Measurements from ENCODE around the gene ARHGEF2. TPM values are rescaled to one million over a fixed set of nuclear protein-coding genes. Genes with fewer than 3 reads are reported as not detected.
"Not testable (repeated sequence)": the region's sequence is repeated elsewhere in the genome, so short reads cannot be mapped to it uniquely, and the experiment has no call there.

The ARHGEF2 gene
- total and polyA plus RNA-seq, 3 experiments from 2014 or later: 18.8 to 176 (median 168) TPM

DNA sequence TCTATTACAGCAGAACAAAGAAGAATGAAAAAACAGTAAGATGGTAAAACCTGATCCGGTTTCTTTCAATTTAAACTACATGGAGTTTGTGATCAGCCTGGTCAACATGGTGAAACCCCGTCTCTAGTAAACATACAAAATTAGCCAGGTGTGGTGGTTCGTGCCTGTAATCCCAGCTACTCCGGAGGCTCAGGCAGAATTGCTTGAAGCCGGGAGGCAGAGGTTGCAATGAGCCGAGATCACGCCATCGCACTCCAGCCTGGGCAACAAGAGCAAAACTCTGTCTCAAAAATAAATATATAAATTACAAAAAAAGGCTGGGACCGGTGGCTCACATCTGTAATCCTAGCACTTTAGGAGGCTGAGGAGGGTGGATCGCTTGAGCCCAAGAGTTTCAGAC is 47.6 kb downstream of the ARHGEF2 start:
- POLR2A ChIA-PET: interaction anchor here (0.6 kb wide), 2 partner anchors 112 to 133 kb away, joined by 3 to 5 read pairs; no protein-coding TSS in a partner anchor
- Mint-ChIP-seq H3K4me1 (peaks cover 12 to 32% (median 15%) of the 10 kb centered on the region in 3 donors), H3K4me3 (peak overlapping the region; percentile 16 to 85 (median 64)), H3K27ac (peak overlapping the region; percentile 41 to 92 (median 77)), H3K36me3 (peaks cover 3 to 62% (median 13%) of the 10 kb centered on the region in 3 donors)
- Histone ChIP-seq H3K4me1 (ENCODE audit: insufficient read depth, low read length) (peaks cover 42% of the 10 kb centered on the region), H3K36me3 (ENCODE audit: insufficient read depth, low read length) (peaks cover 60% of the 10 kb centered on the region), H3K4me3 (ENCODE audit: low read length) (peak overlapping the region; percentile 4)
- H3K27me3 ChIP-seq (ENCODE audit: insufficient read depth, low read length, poor library complexity, severe bottlenecking); DNase-seq; H3K9me3 ChIP-seq (ENCODE audit: low read length); H3K9me3 Mint-ChIP-seq; H3K27ac ChIP-seq (ENCODE audit: low read depth, low read length); H3K27me3 Mint-ChIP-seq: not testable (repeated sequence)
- CTCF ChIA-PET: interaction anchor here (0.9 to 3.1 kb wide), 7 partner anchors 8 to 136 kb away, joined by 3 to 10 read pairs (median 5); no protein-coding TSS in a partner anchor

DNA sequence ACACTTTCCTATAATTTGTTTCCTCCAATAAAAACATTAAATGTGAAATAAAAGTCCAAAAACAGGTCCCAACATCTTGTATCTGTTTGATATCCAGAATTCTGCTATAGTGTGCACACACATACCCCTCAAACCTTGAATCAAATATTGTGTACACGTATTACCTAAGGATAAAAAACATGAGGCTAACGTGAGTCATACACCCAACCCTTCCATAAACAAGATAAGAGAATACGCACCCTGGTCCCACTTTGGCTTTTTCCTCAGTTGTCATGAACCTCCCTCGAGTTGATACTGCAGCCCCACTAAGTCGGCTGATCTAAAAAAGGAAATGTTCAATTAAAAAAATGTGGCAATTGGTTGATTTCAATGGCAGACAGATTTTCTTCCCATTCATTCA is 49.3 kb downstream of the ARHGEF2 start:
- Mint-ChIP-seq H3K9me3 (no peaks in the 10 kb centered on the region), H3K27ac (peak overlapping the region in 5 of 8 donors; percentile 2 to 62 (median 43)), H3K27me3 (no peaks in the 10 kb centered on the region), H3K4me1 (peaks cover 12 to 34% (median 20%) of the 10 kb centered on the region in 3 donors), H3K4me3 (peak overlapping the region in 1 of 7 donors; percentile 26), H3K36me3 (peaks cover 3 to 74% (median 14%) of the 10 kb centered on the region in 3 donors)
- H3K4me3 ChIP-seq (ENCODE audit: low read length): no peak overlapping the region
- H3K36me3 ChIP-seq (ENCODE audit: insufficient read depth, low read length): peaks cover 66% of the 10 kb centered on the region
- H3K4me1 ChIP-seq (ENCODE audit: insufficient read depth, low read length): peaks cover 37% of the 10 kb centered on the region
- no peaks in the 10 kb centered on the region for H3K9me3 ChIP-seq (ENCODE audit: low read length)
- CTCF ChIA-PET: interaction anchor here (1.4 to 1.6 kb wide), 2 partner anchors 9 to 61 kb away, joined by 5 to 10 read pairs; no protein-coding TSS in a partner anchor
- H3K27me3 ChIP-seq (ENCODE audit: insufficient read depth, low read length, poor library complexity, severe bottlenecking): no peaks in the 10 kb centered on the region
- H3K27ac ChIP-seq (ENCODE audit: low read depth, low read length): no peak overlapping the region
- DNase-seq: no peak
- POLR2A ChIA-PET: no interaction called here

DNA sequence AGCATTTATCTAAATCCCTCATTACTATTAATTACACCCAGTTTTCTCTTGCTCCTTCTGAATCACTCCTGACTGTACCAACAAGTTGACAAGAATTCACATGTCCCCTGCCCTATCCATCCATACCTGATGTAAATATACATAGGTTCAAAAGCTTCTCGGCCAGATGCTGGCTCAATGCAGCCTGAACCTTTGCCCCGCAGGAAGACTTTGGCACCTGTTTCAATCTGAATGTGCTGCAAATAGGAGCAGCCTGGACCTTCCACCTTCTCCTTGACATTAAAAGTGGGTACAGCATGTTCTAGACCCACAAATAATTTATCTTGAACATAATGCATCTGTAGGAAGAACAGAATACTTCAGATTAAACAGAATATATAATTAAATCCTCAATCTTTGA is 52.8 kb downstream of the ARHGEF2 start:
- CTCF ChIA-PET: no interaction called here
- no peak for DNase-seq
- no peaks in the 10 kb centered on the region for H3K9me3 Mint-ChIP-seq
- no peak overlapping the region for H3K27ac ChIP-seq (ENCODE audit: low read depth, low read length)
- no peaks in the 10 kb centered on the region for H3K27me3 Mint-ChIP-seq
- POLR2A ChIA-PET: interaction anchor here (0.6 kb wide), 1 partner anchor 339 kb away, joined by 5 read pairs; no protein-coding TSS in a partner anchor
- H3K36me3 ChIP-seq (ENCODE audit: insufficient read depth, low read length): peaks cover 69% of the 10 kb centered on the region
- H3K4me3 Mint-ChIP-seq: no peak overlapping the region
- peaks cover 4% of the 10 kb centered on the region for H3K4me1 ChIP-seq (ENCODE audit: insufficient read depth, low read length)
- peak overlapping the region in 3 of 8 donors; percentile 9 to 23 (median 22) for H3K27ac Mint-ChIP-seq
- H3K9me3 ChIP-seq (ENCODE audit: low read length): no peaks in the 10 kb centered on the region
- H3K4me1 Mint-ChIP-seq: peaks cover 15 to 30% (median 21%) of the 10 kb centered on the region in 3 donors
- H3K27me3 ChIP-seq (ENCODE audit: insufficient read depth, low read length, poor library complexity, severe bottlenecking): no peaks in the 10 kb centered on the region
- no peak overlapping the region for H3K4me3 ChIP-seq (ENCODE audit: low read length)
- H3K36me3 Mint-ChIP-seq: peaks cover 18 to 84% (median 26%) of the 10 kb centered on the region in 3 donors

DNA sequence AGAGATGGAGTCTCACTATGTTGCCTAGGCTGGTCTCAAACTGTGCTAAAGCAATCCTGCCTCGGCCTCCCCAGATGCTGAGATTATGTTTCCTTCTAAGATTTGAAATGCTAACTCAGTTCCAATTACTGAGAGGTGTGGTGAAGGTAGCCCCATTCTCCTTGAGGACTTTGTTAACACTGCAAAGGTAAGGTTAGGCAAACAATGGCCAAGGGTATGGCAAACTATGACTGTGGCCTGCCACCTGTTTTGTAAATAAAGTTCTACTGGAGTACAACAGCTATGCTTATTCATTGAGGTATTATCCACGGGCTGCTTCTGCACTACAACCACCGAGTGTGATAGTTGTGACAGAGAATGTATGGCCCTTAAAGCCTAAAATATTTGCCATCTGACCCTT is 57.6 kb downstream of the ARHGEF2 start:
- peaks cover 4 to 15% (median 9%) of the 10 kb centered on the region in 3 donors for H3K4me1 Mint-ChIP-seq
- ChIA-PET POLR2A (no interaction called here), CTCF (interaction anchor here (0.6 to 1.4 kb wide), 2 partner anchors 18 to 24 kb away, joined by 3 read pairs; no protein-coding TSS in a partner anchor)
- no peak for DNase-seq
- Histone ChIP-seq H3K27ac (ENCODE audit: low read depth, low read length) (no peak overlapping the region), H3K27me3 (ENCODE audit: insufficient read depth, low read length, poor library complexity, severe bottlenecking) (no peaks in the 10 kb centered on the region), H3K36me3 (ENCODE audit: insufficient read depth, low read length) (peaks cover 65% of the 10 kb centered on the region), H3K4me3 (ENCODE audit: low read length) (no peak overlapping the region), H3K4me1 (ENCODE audit: insufficient read depth, low read length) (no peaks in the 10 kb centered on the region), H3K9me3 (ENCODE audit: low read length) (no peaks in the 10 kb centered on the region)
- H3K27me3 Mint-ChIP-seq: no peaks in the 10 kb centered on the region
- no peaks in the 10 kb centered on the region for H3K9me3 Mint-ChIP-seq
- peaks cover 19 to 83% (median 23%) of the 10 kb centered on the region in 3 donors for H3K36me3 Mint-ChIP-seq
- peak overlapping the region in 1 of 8 donors; percentile 38 for H3K27ac Mint-ChIP-seq
- H3K4me3 Mint-ChIP-seq: no peak overlapping the region

DNA sequence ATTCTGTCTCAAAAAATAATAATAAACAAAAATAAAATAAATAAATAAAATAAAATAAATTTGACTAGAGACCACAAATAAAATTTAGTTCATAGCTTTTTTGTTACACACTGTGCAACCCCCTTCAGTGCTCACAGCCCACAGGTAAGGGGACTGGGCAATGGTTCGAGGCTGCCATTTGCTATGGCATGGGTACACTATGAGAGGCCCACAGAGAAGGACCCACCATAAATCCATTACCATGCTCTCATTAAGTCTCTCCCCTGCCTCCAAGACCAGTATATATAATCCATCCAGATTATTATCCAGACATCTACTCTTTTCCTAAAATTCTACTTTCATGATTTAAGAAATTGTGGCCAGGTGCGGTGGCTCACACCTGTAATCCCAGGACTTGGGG is 58.5 kb downstream of the ARHGEF2 start:
- H3K4me1 ChIP-seq (ENCODE audit: insufficient read depth, low read length): no peaks in the 10 kb centered on the region
- H3K36me3 ChIP-seq (ENCODE audit: insufficient read depth, low read length): peaks cover 64% of the 10 kb centered on the region
- no peaks in the 10 kb centered on the region for H3K9me3 ChIP-seq (ENCODE audit: low read length)
- H3K9me3 Mint-ChIP-seq: no peaks in the 10 kb centered on the region
- no peak overlapping the region for H3K27ac ChIP-seq (ENCODE audit: low read depth, low read length)
- DNase-seq: no peak
- H3K27me3 ChIP-seq (ENCODE audit: insufficient read depth, low read length, poor library complexity, severe bottlenecking): no peaks in the 10 kb centered on the region
- H3K4me3 Mint-ChIP-seq: no peak overlapping the region
- no peaks in the 10 kb centered on the region for H3K27me3 Mint-ChIP-seq
- ChIA-PET CTCF (no interaction called here), POLR2A (no interaction called here)
- peaks cover 19 to 85% (median 23%) of the 10 kb centered on the region in 3 donors for H3K36me3 Mint-ChIP-seq
- no peak overlapping the region for H3K27ac Mint-ChIP-seq
- peaks cover 2 to 10% (median 9%) of the 10 kb centered on the region in 3 donors for H3K4me1 Mint-ChIP-seq
- no peak overlapping the region for H3K4me3 ChIP-seq (ENCODE audit: low read length)

DNA sequence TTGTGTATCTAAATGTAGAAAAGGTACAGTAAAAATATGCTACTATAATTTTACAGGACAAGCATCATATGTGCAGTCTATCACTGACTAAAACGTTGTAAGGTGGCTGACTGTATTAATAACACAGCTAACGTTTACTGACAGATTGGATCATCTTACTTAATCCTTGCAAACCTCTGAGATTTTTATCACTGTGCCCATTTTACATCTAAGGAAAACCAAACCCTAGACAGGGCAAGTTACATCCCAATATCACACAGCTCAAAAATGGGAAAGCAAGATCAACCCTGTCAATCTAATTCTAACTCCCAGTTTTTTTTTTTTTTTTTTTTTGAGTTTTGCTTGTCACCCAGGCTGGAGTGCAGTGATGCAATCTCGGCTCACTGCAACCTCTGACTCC is 59.7 kb downstream of the ARHGEF2 start:
- Mint-ChIP-seq H3K27ac (peak overlapping the region in 2 of 8 donors; percentile 21 to 27), H3K4me1 (peaks cover 2 to 10% (median 9%) of the 10 kb centered on the region in 3 donors), H3K4me3 (no peak overlapping the region), H3K36me3 (peaks cover 17 to 88% (median 26%) of the 10 kb centered on the region in 3 donors), H3K9me3 (no peaks in the 10 kb centered on the region), H3K27me3 (no peaks in the 10 kb centered on the region)
- ChIA-PET CTCF (interaction anchor here (1.2 kb wide), 1 partner anchor 20 kb away, joined by 3 read pairs; no protein-coding TSS in a partner anchor), POLR2A (interaction anchor here (0.5 to 0.6 kb wide), 2 partner anchors 15 to 801 kb away, joined by 4 to 7 read pairs; no protein-coding TSS in a partner anchor)
- Histone ChIP-seq H3K36me3 (ENCODE audit: insufficient read depth, low read length) (peaks cover 75% of the 10 kb centered on the region), H3K4me3 (ENCODE audit: low read length) (no peak overlapping the region), H3K9me3 (ENCODE audit: low read length) (no peaks in the 10 kb centered on the region), H3K27me3 (ENCODE audit: insufficient read depth, low read length, poor library complexity, severe bottlenecking) (no peaks in the 10 kb centered on the region), H3K4me1 (ENCODE audit: insufficient read depth, low read length) (no peaks in the 10 kb centered on the region), H3K27ac (ENCODE audit: low read depth, low read length) (no peak overlapping the region)
- no peak for DNase-seq

DNA sequence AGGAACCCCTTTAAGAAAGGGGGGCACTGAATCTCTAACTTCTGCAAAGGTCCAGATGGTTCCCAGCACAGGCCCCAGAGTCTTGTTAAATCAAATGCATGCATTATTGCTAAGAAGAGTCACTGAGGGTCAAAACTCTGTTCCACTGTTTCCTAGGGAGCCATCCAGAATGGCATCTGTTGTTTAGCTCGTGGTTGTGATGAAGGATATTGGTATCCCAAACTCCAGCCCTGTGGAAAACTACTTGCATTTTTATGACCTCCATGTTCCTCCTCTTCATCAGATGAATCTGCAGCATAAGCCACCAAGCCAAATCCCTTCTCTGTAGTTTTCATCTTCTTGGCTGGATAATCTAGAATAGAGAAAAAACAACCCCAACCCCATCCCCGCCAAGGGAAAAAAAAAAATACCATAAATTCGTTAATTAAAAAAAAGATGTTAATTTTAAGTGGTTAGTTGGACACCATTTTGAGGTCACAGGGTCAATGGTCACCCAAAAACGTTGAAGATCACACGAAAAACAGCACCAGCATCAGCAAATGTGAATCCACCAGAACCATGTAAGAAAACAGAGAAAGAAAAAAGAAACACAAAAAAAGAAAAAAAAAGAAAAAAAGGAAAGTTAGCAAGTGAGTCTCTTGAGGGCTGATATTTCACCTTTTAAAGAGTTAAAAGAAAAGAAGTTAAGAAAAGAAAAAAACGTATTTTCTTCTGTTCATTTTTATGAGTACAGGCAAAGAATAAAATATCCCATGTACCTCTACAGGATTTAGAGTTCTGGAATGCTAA is 64.2 kb downstream of the ARHGEF2 start:
- H3K9me3 ChIP-seq (ENCODE audit: low read length): no peaks in the 10 kb centered on the region
- no peaks in the 10 kb centered on the region for H3K27me3 Mint-ChIP-seq
- peak overlapping the region in 1 of 8 donors; percentile 27 for H3K27ac Mint-ChIP-seq
- ChIA-PET POLR2A (no interaction called here), CTCF (interaction anchor here (2.2 kb wide), 1 partner anchor 9 kb away, joined by 5 read pairs; no protein-coding TSS in a partner anchor)
- no peaks in the 10 kb centered on the region for H3K27me3 ChIP-seq (ENCODE audit: insufficient read depth, low read length, poor library complexity, severe bottlenecking)
- DNase-seq: no peak
- H3K36me3 ChIP-seq (ENCODE audit: insufficient read depth, low read length): peaks cover 48% of the 10 kb centered on the region
- H3K27ac ChIP-seq (ENCODE audit: low read depth, low read length): no peak overlapping the region
- H3K4me3 Mint-ChIP-seq: no peak overlapping the region
- H3K4me1 ChIP-seq (ENCODE audit: insufficient read depth, low read length): peaks cover 22% of the 10 kb centered on the region
- H3K4me1 Mint-ChIP-seq: peaks cover 23 to 29% (median 26%) of the 10 kb centered on the region in 3 donors
- no peak overlapping the region for H3K4me3 ChIP-seq (ENCODE audit: low read length)
- H3K36me3 Mint-ChIP-seq: peaks cover 9 to 88% (median 15%) of the 10 kb centered on the region in 3 donors
- no peaks in the 10 kb centered on the region for H3K9me3 Mint-ChIP-seq

DNA sequence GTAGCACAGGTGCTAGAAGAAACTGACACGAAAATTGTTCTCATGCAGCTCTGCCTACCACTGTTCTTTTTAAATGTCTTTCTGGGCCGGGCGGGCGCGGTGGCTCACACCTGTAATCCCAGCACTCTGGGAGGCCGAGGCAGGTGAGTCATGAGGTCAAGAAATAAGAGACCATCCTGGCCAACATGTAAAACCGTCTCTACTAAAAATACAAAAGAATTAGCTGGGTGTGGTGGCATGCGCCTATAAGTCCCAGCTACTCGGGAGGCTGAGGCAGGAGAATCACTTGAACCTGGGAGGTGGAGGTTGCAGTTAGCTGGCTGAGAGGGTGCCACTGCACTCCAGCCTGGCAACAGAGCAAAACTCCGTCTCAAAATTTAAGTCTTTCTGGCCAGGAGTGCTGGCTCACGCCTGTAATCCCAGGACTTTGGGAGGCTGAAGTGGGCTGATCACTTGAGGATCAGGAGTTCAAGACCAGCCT is 66.3 kb downstream of the ARHGEF2 start:
- H3K36me3 Mint-ChIP-seq: peaks cover 9 to 86% (median 12%) of the 10 kb centered on the region in 3 donors
- no peak overlapping the region for H3K4me3 ChIP-seq (ENCODE audit: low read length)
- no peaks in the 10 kb centered on the region for H3K27me3 Mint-ChIP-seq
- no peaks in the 10 kb centered on the region for H3K9me3 Mint-ChIP-seq
- peaks cover 23 to 34% (median 32%) of the 10 kb centered on the region in 3 donors for H3K4me1 Mint-ChIP-seq
- H3K27ac Mint-ChIP-seq: peak overlapping the region; percentile 89 to 100 (median 97)
- POLR2A ChIA-PET: interaction anchor here (0.6 kb wide), 1 partner anchor 593 kb away, joined by 3 read pairs; no protein-coding TSS in a partner anchor
- H3K36me3 ChIP-seq (ENCODE audit: insufficient read depth, low read length): peaks cover 36% of the 10 kb centered on the region
- peak overlapping the region; percentile 91 to 100 (median 97) for H3K4me3 Mint-ChIP-seq
- no peaks in the 10 kb centered on the region for H3K9me3 ChIP-seq (ENCODE audit: low read length)
- H3K4me1 ChIP-seq (ENCODE audit: insufficient read depth, low read length): peaks cover 22% of the 10 kb centered on the region
- DNase-seq: no peak
- no peak overlapping the region for H3K27ac ChIP-seq (ENCODE audit: low read depth, low read length)
- CTCF ChIA-PET: no interaction called here
- no peaks in the 10 kb centered on the region for H3K27me3 ChIP-seq (ENCODE audit: insufficient read depth, low read length, poor library complexity, severe bottlenecking)

Data from CD8-positive, alpha-beta memory T cell (primary cell).